Upper lobe of left lung (tissue), 4 donors: ENCODE results near the gene SPATA18.

Experiments
- CTCF ChIP-seq, 6 experiments: fragments of 450-650 bp in 4 of 6; fragments of 200-600 bp in 2 of 6; sonication (generic) in 2 of 6; IDR thresholded peaks; one replicate each; pipeline ENCODE4 v1.5.1; 2016 to 2019; ENCODE audit warnings: antibody characterized with exemption in 6 of 6
- EP300 ChIP-seq, 4 donors: sonication (generic); formaldehyde crosslinking; IDR thresholded peaks; one replicate each; pipeline ENCODE4 v1.5.1; 2017; ENCODE audit warnings: antibody characterized with exemption in 4 of 4, control low read depth in 2 of 4
- POLR2A ChIP-seq, 4 donors: fragments of 450-650 bp; IDR thresholded peaks; one replicate each; pipeline ENCODE4 v1.5.1; 2016 to 2017; ENCODE audit warnings: antibody characterized with exemption in 4 of 4, mild to moderate bottlenecking in 2 of 4

GRCh38 chr4:52081216-52081615 is 30.1 kb downstream of the SPATA18 start:
- no peak for TF ChIP-seq EP300 (IDR thresholded peaks at IDR 0.05)
- TF ChIP-seq CTCF (IDR thresholded peaks at IDR 0.05), result no peak
- TF ChIP-seq POLR2A (IDR thresholded peaks at IDR 0.05), result no peak
